A673 (cell line): ENCODE results near the gene PCP4.

Experiments
- CTCF ChIP-seq: fragments of 300-800, 200-600 bp; sonication (generic); conservative IDR thresholded peaks from 2 replicates; pipeline ENCODE4 v1.5.1; 2017; ENCODE audit warnings: low read depth, mild to moderate bottlenecking, antibody characterized with exemption, low read length, moderate library complexity, mixed read lengths
- EZH2 ChIP-seq: fragments of 200-600 bp; sonication (generic); IDR thresholded peaks from 2 replicates; pipeline ENCODE4 v1.6.1; 2017; ENCODE audit warnings: borderline replicate concordance, low read depth, mild to moderate bottlenecking, mixed read lengths, antibody characterized with exemption, low read length; ENCODE audit not compliant: poor library complexity, severe bottlenecking

GRCh38 chr21:39818557-39818956 lies 48.7 kb upstream of the PCP4 start:
- no peak for TF ChIP-seq EZH2
- TF ChIP-seq CTCF = no peak
